Measurements from ENCODE around the gene FAM83C.
"Not testable (repeated sequence)": the region's sequence is repeated elsewhere in the genome, so short reads cannot be mapped to it uniquely, and the experiment has no call there.

The FAM83C gene

DNA sequence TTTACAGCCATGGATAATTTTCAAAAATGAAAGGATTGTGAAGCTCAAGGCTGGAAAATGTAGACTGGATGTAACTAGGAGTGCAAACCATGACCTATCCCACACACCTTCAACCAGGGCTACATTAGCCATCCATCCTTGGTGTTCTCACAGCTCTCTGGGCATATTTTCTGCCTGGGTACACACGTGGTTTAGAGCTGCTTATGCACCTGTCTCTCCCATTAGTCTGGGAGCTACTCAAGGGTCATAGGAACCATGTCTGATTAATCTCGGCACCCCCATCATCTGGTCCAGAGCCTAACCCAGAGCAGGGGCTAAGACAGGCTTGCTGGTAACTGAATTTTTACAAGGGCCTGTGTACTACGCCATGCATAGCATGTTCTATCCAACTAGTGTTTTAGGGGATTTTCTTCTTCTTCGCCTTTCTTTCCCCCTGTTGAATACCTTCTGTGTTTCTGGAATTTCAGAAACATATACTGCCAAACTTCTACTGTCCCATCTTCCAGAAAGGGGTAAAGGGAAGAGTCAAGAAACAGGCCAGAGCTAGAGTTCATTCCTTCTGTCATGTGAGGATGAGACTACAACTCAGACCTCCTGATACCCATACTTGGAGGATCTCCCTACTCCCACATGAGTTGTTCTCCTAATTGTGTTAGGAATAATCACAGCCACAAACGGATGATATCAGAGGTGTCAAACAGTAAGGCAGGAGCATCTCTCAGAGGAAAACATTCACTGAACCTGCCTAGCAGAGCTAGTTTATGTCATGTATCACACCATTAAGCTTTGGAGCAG is 25.4 kb upstream of the FAM83C start:
- DNase-seq = no peak

DNA sequence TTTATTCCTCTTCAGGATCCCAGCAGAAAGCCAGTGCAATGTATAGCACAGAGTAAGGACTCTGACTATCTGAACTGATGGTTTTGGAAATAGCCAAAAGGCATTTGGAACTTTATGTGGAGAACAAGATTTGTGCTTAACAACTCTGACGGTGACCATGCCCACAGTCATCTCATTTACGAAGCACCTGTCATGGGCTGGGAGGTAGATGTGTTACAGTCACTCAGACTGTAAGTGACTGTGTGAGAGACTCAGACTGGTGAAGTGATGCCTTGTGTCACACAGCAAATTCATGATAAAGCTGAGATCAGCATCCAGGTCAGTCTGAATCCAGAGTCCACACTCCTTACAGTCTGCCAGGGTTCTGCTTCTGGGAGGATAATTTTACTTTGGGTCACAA is 23.9 kb upstream of the FAM83C start:
- no peak for DNase-seq

DNA sequence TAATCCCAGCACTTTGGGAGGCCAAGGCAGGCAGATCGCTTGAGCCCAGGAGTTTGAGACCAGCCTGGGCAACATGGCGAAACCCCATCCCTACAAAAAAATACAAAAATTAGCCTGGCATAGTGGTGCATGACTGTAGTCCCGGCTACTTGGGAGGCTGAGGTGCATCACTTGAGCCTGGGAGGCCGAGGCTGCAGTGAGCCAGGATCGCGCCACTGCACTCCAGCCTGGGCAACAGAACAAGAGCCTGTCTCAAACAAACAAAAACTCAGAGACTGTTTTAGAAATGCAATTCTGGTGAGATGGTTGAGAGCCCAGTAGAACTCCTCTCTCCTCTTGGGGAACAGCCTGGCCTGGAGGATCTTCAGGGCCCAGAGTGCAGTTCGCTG is 23.4 kb upstream of the FAM83C start:
- not testable (repeated sequence) for DNase-seq

- DNase-seq = no peak
Measured at GRCh38 chr20:35314816-35315631, 22.8 kb upstream of the FAM83C start.

- no peak for DNase-seq
Measured at GRCh38 chr20:35312318-35312717, 20.1 kb upstream of the FAM83C start.

DNA sequence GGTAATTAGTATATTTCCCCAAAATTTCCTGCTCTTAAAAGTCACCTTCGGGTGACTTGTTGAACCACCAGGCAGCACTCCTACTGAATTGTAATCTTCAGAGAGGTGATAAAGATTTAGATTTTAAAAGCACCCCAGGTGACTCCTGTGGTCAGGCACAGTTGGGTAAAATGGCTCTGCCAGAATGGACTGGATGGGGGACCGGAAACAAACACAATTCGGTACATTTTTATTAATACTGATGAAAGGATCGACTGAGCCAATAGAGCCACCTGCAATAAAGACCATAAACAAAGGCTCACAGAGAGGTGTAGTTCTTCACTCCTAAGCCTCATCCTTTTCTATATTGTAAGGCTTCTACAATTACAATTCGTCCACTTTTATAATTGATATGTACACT is 19.6 kb upstream of the FAM83C start:
- no peak for DNase-seq

DNA sequence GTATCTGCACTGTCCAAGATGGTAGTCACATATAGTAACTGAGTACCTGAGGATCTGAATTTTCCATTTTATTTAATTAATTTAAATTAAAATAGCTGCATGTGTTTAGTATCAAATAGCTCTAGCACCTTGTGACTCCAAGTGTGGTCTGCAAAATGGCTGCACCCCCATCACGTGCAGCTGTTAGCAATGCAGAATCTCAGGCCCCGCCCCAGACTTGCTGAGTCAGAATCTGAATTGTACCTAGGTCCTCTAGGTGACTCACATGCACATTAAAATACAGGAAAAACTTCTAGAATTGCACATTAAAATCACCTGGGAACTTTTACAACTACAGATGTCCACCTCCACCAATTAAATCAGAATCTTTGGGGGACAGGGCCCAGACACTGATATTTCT is 19.2 kb upstream of the FAM83C start:
- no peak for DNase-seq

- no peak for DNase-seq
Measured at GRCh38 chr20:35307666-35308653, 15.7 kb upstream of the FAM83C start.

GRCh38 chr20:35306931-35307517 is 14.8 kb upstream of the FAM83C start:
- peak; percentile 16 to 23 for DNase-seq

DNA sequence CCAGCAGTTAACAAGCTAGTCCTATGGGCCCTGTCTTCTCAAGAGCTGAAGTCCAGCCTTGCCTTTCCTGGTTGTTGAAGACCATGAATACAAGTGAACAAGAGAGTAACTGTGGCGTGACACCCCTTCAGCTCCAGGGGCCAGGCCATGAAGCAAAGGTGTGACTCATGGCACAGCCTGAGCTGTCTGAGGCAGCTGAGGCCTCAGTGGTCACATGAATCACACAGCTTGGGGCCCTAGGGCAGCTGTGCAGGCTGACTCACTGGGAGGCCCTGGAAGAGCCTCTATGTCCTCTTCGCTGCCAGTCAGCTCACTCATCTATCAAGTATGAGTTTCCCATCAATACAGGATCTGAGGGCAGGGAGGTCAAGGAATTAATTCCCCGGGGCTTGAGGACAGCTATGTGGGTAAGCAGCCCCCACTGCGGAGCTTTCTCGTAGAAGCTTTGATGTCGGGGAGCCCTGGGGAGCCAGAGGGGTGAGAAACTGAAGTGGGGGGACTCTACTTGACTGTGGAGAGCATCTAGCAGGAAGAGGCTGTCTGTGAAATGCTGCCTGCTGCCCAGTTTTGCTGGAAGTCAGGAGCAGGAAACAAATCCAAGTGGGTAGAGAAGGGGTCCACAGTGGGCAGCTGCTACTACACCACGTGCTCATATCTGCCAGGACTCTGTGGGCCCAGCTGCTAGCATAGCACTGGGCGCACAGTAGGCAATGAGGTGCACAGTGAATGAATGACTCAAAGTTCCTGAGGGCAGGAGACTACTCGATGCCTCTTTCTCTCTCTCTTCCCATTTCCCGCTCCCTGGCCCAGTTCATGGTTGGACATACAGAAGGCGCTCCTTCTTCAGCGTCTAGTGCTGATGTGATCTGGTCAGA is 13.7 kb upstream of the FAM83C start:
- DNase-seq = peak; percentile 12 to 18

DNA sequence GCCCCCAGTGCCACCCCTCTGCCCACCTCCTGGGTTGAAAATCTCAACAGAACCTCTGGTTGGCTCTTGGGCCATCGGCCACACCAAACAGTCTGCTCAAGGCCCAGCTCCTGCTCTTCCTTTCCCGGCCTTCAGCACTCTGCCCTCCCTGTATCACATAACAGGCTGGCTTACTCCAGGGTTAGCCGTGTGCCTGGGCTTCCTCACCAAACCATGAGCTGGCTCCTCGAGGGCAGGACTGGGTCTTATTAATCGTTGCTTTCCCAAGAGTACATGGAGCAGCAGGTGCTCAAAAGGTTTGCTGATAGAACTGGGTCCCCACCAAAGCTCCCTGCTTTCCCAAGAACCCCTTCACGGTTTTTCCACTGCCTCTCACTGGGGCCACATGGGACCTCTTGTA is 12.7 kb upstream of the FAM83C start:
- no peak for DNase-seq

DNA sequence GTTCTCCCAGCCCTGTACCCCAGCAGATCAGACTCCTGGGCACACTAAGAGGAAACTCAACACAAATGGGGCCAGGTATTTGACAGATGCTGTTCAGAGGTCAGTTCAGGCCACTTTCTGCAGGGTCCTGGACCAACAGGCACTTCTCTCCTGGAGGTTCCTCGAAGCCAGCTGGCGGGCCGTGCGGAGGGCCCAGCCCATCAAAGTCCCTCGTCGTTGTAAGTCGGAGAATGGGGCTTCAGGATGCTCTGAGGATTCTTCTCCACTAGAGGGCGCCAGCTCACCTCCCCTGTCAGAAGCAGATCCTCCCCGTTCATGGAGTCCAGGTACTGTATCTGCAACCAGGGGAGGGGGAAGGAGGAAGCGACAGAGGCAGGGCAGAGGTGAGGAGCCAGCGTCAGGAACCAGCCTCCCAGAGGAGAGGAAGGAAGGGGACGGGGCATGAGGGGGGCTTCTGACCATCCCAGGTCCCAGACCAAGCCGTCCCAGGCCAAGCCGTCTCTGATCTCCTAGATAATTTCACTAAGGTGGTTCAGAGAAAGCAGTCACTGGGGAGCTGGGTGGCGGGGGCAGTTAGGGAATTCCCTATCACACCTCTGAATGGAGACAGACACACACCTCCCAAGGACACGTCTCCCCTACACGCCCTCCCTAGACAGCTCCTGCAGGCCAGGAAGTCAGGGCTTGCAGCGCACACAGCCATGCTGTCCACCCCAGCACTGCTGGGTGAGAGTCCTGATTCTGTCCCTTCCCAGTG is 11.7 kb upstream of the FAM83C start:
- DNase-seq = peak; percentile 79 to 80

DNA sequence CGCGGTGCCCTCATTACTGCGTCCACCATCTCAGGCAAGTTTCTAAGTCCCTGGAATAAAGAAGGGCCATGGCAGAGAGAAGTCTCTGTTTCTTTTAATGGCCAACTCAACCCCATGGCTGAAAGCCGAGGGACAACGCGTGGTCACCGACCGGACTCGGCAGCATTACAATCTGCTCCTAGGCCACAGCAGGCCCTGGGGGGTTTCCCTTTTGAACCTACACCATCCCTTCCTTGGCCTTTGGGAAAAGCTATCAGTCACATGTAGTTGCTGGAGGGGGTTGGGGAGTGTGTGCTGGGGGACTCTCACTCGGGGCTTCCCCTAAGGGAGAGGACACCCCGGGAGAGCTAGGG is 11.1 kb upstream of the FAM83C start:
- DNase-seq = no peak

DNA sequence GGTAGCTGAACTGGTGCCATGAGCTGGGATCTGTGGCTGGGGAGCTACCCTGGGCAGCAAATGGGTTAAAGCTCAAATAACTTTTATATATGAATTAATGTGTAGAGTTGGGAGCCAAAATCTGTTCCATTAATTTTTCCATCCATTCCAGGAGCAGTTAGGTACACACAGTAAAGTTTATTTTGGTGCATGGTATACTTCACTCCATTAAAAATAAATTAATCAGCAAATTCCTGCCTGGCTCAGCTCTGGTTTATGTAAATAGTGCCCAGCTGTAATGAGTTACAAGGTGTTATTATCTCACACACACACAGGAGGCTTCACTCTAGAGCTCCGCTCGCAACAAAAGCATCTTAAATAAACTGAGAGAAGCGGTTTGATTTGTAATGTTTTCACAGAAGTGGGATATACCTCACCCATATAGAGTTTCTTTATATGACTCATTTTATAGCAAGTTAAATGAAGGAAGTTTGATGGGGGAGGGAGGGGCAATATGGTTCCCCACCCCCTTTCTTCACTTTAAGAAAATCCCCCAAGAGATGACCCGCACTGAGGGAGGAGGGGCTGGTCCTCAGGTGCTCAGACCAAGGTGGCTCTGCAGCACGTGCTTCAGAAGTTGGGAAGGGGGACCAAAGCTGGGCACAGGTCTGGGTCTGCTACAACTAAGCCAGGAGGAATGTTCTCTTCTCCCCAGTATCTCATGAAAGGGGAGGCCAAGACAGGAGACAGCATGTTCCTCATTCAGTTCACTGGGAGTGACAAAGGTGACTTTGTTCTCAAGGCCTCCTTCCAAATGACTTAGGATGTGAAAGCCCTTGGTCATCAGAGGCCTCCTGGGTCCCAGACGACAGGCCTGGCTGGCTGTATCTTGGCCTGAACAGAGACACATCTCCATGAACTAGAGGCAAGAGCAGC is 10.5 kb upstream of the FAM83C start:
- no peak for DNase-seq

DNA sequence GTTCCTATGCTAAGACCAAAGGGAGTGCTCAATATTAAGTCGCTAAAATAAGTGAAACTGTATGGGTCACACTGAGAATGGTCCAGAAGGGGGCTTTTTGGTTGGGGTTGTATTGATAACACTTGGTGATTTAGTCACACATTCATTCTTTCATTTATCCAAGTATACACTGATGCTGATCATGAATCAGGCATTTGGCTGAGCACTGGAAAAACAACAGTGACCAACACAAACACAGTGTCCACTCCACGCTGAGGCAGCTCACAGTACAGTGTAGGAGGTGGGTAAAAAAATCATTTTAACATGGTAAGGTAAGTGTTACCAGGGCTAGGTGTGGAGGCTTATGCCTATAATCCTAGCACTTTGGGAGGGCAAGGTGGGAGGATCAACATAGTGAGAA is 9.2 kb upstream of the FAM83C start:
- DNase-seq = no peak

GRCh38 chr20:35300469-35301262 is 8.4 kb upstream of the FAM83C start:
- DNase-seq = no peak

- DNase-seq = no peak
Measured at GRCh38 chr20:35299780-35300179, 7.6 kb upstream of the FAM83C start.

- no peak for DNase-seq
Measured at GRCh38 chr20:35298264-35298663, 6.0 kb upstream of the FAM83C start.

DNA sequence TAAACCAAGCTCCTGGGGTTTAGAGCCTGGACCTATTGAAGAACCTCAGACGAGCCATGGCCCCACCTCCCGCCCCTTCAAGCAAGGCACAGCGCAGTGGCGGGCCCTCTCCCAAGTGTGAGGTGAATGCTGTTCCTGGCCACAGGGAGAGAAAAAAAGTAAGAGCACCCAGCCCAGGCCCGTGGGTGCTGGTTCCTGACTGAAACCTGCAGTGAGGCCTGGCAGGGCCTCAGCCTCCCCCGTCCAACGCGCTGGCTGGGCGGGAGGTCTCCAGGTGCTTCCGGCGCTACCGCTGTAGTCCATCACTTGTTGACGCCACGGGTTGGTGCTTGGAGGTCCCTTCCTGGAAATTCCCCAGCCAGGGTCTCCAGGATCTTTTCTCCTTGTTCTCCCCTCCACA is 5.5 kb upstream of the FAM83C start:
- no peak for DNase-seq
